Right kidney (tissue), 1 donor: ENCODE results near the gene REN.

Experiments used
- DNase-seq: peaks from one replicate; pipeline ENCODE4 v3.0.0-alpha.2; 2016

Gene REN

DNA sequence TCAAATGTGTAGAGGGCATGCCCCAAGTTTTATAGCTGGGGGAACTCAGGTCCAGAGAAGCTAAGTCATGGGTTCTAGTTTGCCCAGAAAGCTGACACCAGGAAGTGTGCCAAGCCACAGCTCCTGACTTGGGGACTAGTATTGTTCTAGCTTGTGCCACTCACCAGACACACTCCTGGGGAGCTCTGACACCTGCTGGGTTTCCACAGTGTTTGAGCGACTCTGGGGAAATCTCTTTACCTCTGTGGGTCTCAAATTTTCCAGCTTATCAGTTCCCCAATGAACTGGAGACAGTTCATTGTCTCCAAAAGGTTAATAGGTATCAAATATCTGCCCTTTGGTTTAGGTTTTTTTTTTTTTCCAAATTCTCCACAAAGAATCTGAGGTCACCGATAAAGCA, 25.9 kb upstream of the REN start:
- DNase-seq: no peak

DNA sequence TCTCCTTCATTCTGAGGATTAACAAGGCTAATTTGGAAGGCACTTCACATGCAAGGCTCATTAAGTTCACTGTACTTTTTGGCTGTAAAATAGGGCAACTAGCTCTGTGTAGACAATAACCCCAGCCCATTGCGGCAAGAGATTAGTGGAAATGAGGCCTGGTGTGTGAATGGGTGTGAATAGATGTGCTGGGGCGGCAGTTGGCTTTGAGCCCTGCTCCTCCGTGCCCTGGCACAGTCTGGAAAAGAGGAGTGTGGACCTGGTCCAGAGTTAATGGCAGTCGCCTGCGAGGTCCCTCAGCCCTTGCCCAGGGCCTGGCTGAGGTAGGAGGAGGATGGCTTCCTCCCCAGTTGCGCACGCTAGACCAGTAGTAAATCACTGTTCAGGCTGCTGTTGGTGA, 25.3 kb upstream of the REN start:
- DNase-seq: no peak

DNA sequence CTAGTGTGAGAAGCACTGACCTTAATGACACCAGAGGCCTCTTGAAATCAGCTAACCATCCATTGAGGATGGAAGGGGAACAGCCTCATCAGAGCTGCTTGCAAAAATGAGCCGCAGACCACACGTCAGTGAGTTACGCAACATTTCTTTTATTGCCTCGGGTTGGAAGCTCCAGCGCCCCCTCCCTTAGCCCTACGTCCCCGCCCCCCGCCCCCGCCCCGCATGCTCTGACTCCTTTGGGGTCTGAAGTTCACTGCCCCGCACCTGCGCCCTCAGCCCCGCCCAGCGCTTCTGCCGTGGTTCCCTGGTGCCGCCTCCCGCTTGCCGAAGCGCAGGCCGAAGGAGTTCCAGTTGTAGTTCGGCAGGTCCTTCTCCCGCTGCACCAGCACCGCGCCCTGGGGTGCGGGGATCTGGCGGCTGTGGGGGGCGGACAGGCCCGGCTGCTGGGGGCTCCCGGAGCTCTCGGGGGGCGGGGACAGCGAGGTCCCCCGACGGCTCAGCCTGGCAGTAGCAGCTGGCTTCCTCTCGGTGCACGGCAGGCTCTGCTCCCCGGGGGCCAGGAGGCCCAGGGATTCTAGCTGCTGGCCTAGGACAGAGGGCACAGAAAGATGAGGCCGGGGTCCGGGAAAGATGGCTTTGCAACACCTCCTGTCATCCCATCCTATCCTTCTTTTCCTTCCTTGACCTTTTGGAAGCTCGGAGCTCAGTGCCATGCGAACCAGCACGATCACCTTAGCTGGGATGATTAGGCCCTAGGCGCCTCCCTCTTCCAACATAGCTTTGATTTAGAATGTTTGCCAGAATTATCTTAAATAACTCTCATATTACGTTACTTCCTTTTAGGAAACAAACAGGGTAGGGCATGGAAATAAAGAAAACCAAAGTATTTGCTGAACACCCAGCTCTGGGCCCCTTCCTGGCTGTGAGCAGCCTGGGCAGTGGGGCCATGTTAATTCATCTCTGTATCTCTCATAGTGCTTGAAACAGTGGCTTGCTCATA, 24.4 kb upstream of the REN start:
- DNase-seq: peak; percentile 45

DNA sequence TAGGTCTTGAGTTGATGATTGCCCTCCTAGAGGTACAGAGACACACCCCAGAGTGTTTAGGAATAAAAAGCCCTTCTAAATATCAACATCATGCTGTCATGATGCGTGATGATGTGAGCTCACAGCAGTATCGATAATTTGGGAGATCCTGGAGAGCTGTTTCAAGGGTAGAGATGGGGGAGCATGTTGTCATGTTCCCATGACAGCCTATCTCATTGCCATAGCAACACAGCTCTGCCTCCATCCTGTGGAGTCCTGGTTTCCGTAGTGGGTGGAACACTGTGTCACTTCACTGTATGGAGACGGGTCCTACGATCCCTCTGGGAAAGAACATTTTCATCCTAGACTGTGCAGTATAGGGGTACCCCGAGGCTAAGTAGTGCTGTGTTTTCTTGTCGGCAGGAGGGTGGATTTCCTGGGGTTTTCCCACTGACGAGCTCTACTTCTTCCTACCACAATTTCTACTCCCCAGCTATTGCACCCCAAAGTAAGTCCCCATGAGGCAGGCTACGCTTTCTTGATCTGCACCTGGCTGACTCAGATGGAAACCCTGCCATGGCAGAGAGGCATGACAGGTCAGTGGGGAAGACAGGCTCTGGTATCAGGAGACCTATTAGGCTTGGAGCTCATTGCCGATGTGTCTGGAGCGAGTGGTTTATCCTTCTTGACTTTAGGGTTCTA, 23.0 kb upstream of the REN start:
- DNase-seq: no peak

DNA sequence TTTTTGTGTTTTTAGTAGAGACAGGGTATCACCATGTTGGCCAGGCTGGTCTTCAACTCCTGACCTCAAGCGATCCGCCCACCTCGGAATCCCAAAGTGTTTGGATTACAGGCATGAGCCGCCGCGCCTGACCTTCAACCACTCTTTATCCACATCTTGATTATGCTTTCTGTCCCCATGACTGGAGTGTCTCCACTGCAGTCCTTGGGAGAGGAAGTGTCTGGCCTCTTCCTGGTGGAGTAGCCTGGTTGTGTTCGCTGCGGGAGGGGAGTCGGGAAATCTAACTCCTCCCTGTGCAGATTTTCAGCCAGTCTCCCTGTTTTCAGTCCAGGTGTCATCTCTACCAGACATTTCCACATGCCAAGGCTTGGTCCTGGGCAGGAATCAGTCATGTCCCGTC, 20.5 kb upstream of the REN start:
- DNase-seq: no peak

DNA sequence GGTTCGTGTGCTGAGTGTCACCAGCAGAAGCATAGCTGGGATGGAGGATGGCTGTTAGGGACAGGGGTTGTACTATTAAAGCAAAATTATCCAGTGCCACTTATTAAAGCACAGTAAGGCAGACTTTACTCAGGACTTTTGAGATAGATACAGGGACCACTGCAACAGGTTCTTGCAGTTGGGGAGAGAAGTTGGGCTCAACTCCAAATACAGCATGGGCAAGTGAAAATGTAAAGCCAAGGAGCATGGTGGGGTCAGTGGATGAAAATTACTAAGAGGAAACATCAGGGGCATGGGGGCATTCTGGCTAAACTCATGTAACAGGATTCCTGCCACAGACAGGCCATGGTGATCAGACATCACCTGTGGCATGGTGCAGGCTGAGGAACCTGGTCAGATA, 15.0 kb upstream of the REN start:
- DNase-seq: no peak

DNA sequence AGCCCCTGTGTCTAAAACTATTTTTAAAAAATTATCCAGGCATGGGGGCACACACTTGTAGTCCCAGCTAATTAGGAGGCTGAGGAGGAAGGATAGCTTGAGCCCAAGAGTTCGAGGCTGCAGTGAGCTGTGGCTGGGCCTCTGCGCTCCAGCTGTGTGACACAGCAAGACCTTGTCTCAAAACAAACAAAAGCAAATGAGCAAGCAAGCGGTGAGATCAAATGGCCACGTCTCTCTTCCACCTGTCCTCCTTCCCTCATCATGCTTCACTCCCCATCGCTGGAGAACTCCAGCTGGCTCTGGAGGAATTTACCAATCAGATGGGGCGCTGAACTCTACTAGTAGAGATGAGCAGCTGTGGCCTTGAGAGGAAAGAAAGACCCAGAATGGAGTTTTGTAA, 14.0 kb upstream of the REN start:
- no peak for DNase-seq

DNA sequence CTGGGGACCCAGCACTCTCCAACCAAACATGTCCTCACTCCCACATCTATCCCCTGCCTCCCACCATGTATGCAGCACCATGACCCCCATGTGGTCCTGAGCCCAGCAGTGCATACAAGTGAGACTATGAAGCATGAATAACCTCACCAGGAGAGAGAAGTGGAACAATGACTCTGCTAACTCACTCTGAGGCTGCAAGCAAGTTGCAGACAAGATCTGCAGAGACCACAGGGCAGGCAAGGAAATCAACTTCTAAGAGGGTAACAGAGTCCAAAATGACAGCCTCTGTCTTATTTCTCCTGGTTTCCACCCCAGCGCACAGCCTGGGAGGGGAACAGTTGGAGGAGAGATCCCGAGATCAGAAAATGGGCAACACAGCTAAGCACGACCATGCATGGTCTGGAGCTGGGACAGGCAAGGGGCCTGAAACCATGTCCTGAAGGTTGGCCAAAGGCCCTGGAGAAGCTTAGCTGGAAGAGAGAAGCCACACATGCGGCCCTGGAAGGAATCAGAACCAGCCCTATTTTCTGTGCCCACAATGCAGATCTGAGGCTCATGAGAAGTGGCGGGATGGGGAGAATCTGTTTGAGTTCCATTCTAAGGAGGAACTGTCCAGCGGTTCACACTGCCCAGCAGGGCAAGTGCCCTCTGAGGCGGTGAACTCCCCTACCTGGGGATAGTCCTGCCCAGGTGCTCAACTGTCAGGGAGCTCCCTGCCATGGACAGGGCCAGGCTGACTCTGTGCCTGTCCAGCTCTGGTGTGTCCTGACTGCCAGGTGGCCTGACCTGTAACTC, 12.5 kb upstream of the REN start:
- no peak for DNase-seq

DNA sequence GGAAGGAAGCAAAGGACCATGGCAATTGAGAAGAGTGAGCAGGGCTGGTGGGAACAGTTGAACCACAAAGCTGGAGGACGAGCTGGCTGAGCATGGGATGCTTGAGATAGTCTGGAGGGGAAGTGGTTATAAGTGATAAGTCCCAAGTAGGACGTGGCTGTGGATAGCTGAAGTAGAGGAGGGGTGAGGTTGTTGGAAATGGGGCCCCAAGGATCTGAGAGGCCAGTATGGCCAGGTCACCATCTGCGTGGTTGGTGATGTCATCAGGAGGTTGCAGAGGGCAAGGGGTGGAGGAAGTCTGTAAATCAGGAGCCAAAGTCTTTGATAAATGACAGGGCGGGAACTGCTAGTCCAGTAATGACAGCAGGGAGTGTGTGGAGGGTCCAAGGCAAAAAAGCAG, 11.0 kb upstream of the REN start:
- DNase-seq: no peak

DNA sequence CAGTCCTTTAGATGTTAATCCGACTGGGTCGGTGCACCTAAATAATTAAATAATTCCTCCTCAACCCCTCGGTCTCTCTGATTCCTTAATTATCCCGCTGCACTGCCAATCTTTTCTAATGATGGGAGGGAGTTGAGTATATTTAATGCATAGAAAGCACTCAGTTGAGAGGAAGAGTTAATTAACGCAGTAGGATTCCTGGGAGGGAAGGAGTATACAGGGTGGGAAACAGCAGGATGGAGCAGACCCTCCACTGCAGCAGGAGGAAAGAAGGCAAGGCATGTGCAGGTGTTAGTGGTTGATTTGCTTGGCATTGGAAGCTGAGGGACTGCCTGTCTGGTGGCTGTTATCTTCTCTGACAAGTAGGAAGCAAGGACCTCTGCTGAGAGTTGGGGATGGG, 9.9 kb upstream of the REN start:
- DNase-seq: no peak

DNA sequence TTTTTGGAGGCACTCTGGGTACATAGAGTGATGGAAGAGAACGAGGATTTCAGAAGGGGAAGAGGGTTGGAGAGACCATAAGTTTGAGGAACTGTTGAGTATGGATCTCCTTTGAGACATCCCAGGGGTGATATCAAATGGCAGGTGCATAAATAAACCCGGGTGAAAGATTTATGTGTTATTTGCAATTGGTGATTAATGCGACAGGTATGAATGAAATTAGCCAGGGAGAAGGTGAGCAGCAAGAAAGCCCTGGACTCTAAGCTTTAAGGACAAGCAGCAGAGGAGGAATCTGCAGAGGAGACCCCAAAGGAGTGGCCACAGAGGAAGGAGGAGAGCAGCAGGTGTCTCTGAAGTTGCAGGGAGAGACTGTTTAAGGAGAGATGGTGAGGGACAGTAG, 8.8 kb upstream of the REN start:
- no peak for DNase-seq

DNA sequence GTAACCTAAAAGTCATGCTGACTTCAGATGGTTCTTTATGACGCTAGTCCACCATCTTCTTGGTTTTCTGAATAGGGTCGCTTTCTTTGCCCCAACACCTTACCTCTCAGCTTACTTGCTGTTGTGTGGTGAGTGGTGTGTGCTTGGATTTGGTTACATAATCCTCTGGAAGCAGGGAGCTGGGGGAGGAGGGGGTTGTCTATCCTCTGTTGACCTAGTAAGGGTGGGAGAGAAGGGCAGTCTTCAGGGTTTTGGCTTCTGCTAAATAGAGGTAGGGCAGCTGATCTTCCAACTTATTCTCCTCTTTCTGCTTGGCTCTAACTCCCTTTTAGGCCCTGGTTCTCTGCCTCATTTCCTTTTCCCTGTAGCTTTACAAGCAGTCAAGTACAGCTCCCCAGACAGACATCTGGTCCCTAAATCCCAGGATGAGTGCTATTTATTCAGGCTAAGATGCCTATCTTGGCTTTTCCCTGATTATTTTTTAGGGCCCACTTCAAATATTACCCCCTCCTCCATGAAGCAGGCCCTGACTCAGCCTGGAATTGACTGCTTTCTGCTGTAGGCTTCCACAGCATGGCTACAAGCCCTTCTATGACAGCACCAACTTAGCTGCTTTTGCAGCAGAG, 6.4 kb upstream of the REN start:
- no peak for DNase-seq

DNA sequence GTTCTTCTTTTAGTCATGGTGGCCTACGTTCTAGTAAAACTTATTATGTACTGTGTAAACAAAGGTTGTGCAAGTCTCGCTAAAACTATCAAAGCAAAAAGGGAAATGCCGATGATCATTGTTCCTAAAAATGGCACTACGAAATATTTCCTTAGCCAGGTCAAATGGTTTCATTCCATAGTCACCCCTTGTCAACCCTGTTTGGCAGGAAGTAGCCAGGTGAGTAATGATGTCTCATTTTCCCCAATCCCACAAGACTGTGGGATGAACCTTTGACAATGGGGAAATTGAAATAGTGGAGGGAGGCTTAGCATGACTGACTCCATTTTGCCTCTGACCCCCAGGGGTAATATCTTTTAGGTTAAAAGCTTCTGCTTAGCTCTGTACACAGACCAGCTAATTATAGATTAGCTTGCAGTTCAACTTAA, 5.6 kb upstream of the REN start:
- no peak for DNase-seq

DNA sequence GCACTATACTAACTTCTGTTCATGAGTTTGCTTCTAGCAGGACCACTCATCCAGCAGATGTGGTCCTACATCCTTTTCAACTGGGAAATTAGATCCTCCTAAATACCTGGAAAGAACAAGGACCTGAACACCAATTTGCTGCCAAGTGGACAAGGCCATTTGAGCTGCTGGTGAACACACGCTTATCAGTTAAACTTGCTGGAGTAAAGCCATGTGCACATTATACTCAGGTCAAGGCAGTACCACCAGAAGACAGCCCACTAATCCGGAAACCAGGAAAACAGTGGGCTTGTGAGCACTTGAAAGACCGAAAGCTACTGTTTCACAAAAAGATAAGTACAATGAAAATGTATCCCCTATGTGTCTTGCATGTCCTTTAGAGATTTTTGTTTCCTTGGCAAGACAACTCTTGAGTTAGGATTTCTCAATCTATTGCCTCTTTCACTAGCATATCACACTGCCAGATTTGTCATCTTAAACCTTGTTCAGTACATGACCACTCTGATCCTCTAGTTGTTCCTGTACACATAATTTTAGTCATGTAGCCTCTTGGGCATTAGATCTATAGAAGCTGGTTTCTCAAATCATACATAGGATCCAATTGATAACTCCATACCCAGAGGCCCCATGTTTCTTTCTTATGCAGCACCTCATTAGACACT, 4.5 kb upstream of the REN start:
- DNase-seq: no peak

DNA sequence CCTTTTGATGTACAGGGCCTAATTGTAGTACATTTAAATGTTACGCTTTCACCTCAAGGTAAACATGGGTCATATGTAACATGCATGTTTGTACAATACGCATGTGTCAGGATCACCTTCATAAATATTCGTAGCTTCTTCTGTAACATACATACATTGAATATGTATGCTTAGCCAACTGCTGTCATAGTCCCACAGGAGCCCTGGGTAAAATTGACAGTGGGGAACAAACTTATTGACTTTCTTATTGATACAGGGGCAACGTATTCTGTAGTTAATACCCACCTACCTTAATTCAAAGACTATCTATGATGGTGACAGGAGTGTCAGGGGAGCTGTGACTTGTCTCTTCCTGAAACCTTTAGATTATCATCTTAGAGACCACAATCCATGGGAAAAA, 3.7 kb upstream of the REN start:
- DNase-seq: no peak

DNA sequence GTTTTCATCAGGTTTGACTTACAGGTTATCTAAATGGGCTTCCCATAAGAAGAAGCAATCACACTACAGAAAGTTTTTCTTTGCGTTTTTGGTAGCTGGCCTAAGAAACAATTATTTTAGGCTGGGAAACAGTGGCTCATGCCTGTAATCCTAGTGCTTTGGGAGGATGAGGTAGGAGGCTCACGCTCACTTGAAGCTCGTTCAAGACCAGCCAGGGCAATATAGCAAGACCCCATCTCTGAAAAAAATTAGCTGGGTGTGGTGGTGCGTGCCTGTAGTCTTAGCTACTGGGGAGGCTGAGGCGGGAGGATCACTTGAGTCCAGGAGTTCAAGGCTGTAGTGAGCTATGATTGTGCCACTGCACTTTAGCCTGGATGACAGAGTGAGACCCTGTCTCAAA, 1.6 kb upstream of the REN start:
- DNase-seq: no peak

DNA sequence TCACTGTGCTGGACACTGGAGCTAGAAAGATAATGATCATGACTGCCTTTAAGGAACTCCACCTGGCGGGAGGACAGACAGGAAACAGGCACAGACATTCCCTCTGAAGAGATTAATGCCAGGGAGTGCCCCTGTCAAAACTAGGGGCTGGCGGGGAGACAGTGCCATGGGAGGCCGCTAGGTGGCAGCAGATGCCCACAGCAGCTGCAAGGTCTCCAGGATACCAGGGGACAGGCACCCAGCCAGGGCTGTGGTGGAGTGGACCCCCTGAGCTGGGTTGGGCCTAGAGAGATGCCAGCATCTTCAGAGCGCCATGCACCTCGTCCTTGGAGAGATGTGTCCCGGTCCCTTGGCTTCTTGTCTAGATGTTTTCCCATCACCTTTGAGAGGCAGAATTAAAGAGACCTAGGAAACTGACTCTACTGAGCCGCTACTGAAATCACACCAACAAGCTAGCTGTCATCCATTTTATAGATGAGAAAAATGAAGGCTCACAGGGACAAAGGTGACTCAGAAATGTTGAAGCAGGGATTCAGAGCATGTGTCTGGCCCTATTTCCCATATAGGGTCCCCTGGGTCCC, 3.6 kb downstream of the REN start:
- DNase-seq: peak; percentile 73

DNA sequence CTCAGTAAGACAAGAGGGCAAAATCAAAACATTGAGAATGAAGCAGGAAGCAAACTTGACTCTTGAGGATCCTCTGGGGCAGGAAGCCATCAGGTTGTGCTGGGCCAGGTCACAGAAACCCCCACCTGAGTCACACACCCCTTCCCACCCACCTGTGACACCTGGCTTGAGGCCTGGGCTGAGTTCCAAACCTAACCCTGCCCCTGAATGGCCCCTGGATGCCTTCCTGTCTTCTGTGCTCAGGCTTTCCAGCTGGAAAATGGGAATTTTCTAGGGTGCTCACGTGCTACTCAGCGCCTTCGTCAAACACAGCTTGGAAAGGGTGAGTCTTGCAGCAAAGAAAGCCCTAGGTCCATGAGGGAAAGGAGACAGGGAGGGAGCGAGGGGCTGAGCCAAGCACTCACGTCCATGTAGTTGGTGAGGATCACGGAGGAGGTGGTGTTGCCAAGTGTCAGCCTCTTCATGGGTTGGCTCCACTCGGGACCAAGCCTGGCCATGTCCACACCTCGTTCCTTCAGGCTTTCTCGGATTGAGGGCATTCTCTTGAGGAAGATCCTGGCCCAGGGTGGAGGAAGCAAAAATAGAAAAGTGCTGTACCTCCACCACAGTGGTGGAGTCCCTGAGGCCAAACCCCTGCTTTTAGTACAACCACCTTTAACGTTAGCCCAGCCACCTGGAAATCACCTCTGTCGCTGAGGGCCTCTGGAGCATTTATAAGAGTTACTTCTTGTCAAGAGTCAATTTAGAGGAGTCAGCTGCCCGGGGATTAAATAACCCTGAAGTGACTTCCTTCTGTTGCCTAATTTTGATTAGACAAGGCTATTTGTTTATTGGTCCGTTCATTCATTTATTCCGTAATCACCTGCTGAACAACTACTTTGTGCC, 4.3 kb downstream of the REN start:
- DNase-seq: no peak

DNA sequence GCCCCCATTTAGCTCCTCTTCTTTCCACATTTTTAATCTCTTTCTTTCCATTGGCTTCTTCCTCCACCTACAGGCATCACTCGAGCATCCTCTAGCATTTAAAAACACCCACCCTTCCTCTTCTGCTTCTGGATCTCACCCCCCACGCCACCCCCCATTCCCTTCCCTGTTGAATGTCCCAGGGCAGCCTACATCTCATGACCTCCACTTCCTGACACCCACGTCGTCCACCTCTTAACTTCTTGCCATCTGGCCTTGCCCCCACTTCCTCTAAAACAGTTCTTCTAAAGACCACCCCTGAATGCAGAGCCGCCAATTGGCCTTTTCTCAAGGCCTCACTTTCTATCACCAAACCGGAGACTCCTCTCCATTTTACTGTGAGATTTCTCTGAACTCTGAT, 8.2 kb downstream of the REN start:
- no peak for DNase-seq

DNA sequence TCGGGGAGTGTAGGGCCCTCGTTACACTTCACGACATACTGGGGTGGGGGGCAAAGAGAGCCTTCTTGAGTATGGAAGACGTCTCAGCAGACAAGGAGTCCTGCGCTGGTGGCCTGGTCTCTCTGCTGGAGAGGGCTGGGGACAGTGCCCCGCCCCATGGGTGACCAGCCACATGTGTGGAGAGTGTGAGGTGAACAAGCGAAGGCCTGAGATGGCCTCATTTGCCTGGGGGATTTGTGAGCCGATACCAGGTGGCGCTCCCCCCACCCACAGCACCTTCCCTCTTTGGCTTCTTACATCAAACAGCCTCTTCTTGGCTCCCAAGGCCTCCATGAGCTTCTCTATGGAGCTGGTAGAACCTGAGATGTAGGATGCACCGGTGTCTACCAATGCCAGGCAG, 10.3 kb downstream of the REN start:
- DNase-seq: no peak
